H1 (cell line): ENCODE results near the gene IL2. TPM values are rescaled to one million over a fixed set of nuclear protein-coding genes. Genes with fewer than 3 reads are reported as not detected.

Source experiments
- CTCF ChIA-PET: fragments of 300-600 bp; sonication (Branson Sonifier 250); formaldehyde crosslinking; loops from one replicate; lab custom pipeline; 2021; ENCODE audit not compliant: partially characterized antibody; lab: Charles Lee
- POLR2A ChIA-PET: fragments of 300-600 bp; sonication (Branson Sonifier 250); formaldehyde crosslinking; loops from one replicate; lab custom pipeline; 2021; ENCODE audit warnings: inconsistent platforms; ENCODE audit not compliant: partially characterized antibody; lab: Charles Lee
- DNase-seq, 2 experiments: peaks; one replicate each; pipeline versions ENCODE4 v3.0.0 to v3.0.0-alpha.2; 2010 to 2022; ENCODE audit warnings: low spot score in 2 of 2, low read depth in 1 of 2, mixed read lengths in 1 of 2
- FAIRE-seq: peaks from 2 replicates; lab custom pipeline; 2011; peaks lifted over from hg19 to GRCh38; lab: Jason Lieb, UNC
- H2AFZ ChIP-seq: 2 replicates; pipeline ENCODE4 v1.8.1; 2012; ENCODE audit warnings: low read length, inconsistent platforms
- H2AK5ac ChIP-seq: 2 replicates; pipeline ENCODE4 v1.6.1; 2013; ENCODE audit warnings: low read depth, low read length
- H2BK120ac ChIP-seq: replicated peaks from 2 replicates; pipeline ENCODE3; 2013; ENCODE audit warnings: low read depth, low read length, inconsistent platforms
- H2BK12ac ChIP-seq: 2 replicates; pipeline ENCODE4 v1.6.1; 2013; ENCODE audit warnings: low read depth, low read length
- H2BK15ac ChIP-seq: 2 replicates; pipeline ENCODE4 v1.6.1; 2013; ENCODE audit warnings: low read length
- H2BK20ac ChIP-seq: 2 replicates; pipeline ENCODE4 v1.6.1; 2013; ENCODE audit warnings: low read length
- H2BK5ac ChIP-seq: 2 replicates; pipeline ENCODE4 v1.6.1; 2013; ENCODE audit warnings: low read depth, low read length
- H3K14ac ChIP-seq: 2 replicates; pipeline ENCODE4 v1.6.1; 2013; ENCODE audit warnings: inconsistent platforms; ENCODE audit not compliant: insufficient read length
- H3K18ac ChIP-seq: 2 replicates; pipeline ENCODE4 v1.6.1; 2013; ENCODE audit warnings: low read length; ENCODE audit errors: extremely low read depth
- H3K23ac ChIP-seq: 2 replicates; pipeline ENCODE4 v1.6.1; 2013; ENCODE audit warnings: inconsistent platforms; ENCODE audit not compliant: insufficient read length
- H3K23me2 ChIP-seq: 2 replicates; pipeline ENCODE4 v1.6.1; 2013; ENCODE audit warnings: low read depth, low read length
- H3K27ac ChIP-seq: 2 replicates; pipeline ENCODE4 v1.6.1; 2011; ENCODE audit warnings: low read depth, low read length, inconsistent platforms
- H3K27me3 ChIP-seq, 4 experiments: replicated peaks in 1 of 4; 1 replicate in 1 of 4; 2 replicates in 3 of 4; pipeline versions ENCODE4 v1.6.1 to v1.8.1; 2011 to 2013; ENCODE audit warnings: low read length in 3 of 4, mild to moderate bottlenecking in 3 of 4, inconsistent platforms in 2 of 4, mixed read lengths in 2 of 4, moderate library complexity in 1 of 4; ENCODE audit not compliant: control insufficient read depth in 3 of 4, insufficient read depth in 3 of 4; ENCODE audit errors: extremely low read depth in 1 of 4
- H3K36me3 ChIP-seq, 4 experiments: 2 replicates each; pipeline versions ENCODE4 v1.6.1 to v1.8.1; 2011 to 2013; ENCODE audit warnings: mild to moderate bottlenecking in 4 of 4, low read length in 3 of 4, moderate library complexity in 2 of 4, control low read depth in 1 of 4, inconsistent platforms in 1 of 4; ENCODE audit not compliant: insufficient read depth in 4 of 4, control insufficient read depth in 2 of 4
- H3K4ac ChIP-seq: replicated peaks from 2 replicates; pipeline ENCODE3; 2013; ENCODE audit warnings: low read length, low read depth, mixed read lengths, inconsistent platforms; ENCODE audit not compliant: insufficient read length
- H3K4me1 ChIP-seq, 4 experiments: replicated peaks in 1 of 4; 1 replicate in 1 of 4; 2 replicates in 3 of 4; pipeline versions ENCODE4 v1.6.1 to v1.8.1; 2011 to 2013; ENCODE audit warnings: low read length in 3 of 4, inconsistent platforms in 2 of 4, mixed read lengths in 1 of 4; ENCODE audit not compliant: insufficient read depth in 4 of 4, control insufficient read depth in 3 of 4
- H3K4me2 ChIP-seq, 2 experiments: 2 replicates each; pipeline versions ENCODE4 v1.6.1 to v1.8.1; 2011 to 2013; ENCODE audit warnings: low read depth in 2 of 2, low read length in 2 of 2, control low read depth in 1 of 2, inconsistent platforms in 1 of 2, mild to moderate bottlenecking in 1 of 2; ENCODE audit not compliant: insufficient read depth in 1 of 2
- H3K4me3 ChIP-seq, 4 experiments: fragments of 200-600, 300-600 bp in 1 of 4; sonication (generic), shearing (Covaris generic), sonication (Bioruptor Twin) in 1 of 4; 2 replicates each; pipeline versions ENCODE4 v1.5.1 to v1.8.1; 2011 to 2016; ENCODE audit warnings: low read length in 4 of 4, low read depth in 3 of 4, control low read depth in 2 of 4, inconsistent platforms in 2 of 4, mild to moderate bottlenecking in 2 of 4, mixed read lengths in 1 of 4, moderate library complexity in 1 of 4; ENCODE audit not compliant: insufficient read depth in 2 of 4; ENCODE audit errors: extremely low read depth in 1 of 4
- H3K56ac ChIP-seq: replicated peaks from 2 replicates; pipeline ENCODE3; 2013; ENCODE audit warnings: low read depth, mild to moderate bottlenecking, mixed read lengths, low read length, inconsistent platforms; ENCODE audit not compliant: insufficient read length
- H3K79me1 ChIP-seq: 2 replicates; pipeline ENCODE4 v1.6.1; 2013; ENCODE audit warnings: low read depth, low read length, control low read depth
- H3K79me2 ChIP-seq, 2 experiments: 2 replicates each; pipeline versions ENCODE4 v1.6.1 to v1.8.1; 2012 to 2013; ENCODE audit warnings: low read length in 2 of 2, mild to moderate bottlenecking in 2 of 2, inconsistent platforms in 1 of 2; ENCODE audit not compliant: insufficient read depth in 2 of 2, control insufficient read depth in 1 of 2
- H3K9ac ChIP-seq, 4 experiments: replicated peaks in 1 of 4; 1 replicate in 1 of 4; 2 replicates in 3 of 4; pipeline versions ENCODE4 v1.6.1 to v1.8.1; 2011 to 2013; ENCODE audit warnings: low read depth in 3 of 4, low read length in 3 of 4, control low read depth in 2 of 4, mild to moderate bottlenecking in 2 of 4, moderate library complexity in 2 of 4, inconsistent platforms in 1 of 4; ENCODE audit errors: extremely low read depth in 1 of 4
- H3K9me3 ChIP-seq, 2 experiments: 2 replicates each; pipeline versions ENCODE4 v1.6.1 to v1.8.1; 2012 to 2013; ENCODE audit warnings: mild to moderate bottlenecking in 2 of 2, moderate library complexity in 2 of 2, control low read depth in 1 of 2, inconsistent platforms in 1 of 2, low read depth in 1 of 2, low read length in 1 of 2, mixed read lengths in 1 of 2; ENCODE audit not compliant: insufficient read depth in 2 of 2
- H4K20me1 ChIP-seq, 2 experiments: replicated peaks in 1 of 2; 2 replicates each; pipeline versions ENCODE3 to v1.8.1; 2011 to 2013; ENCODE audit warnings: inconsistent platforms in 2 of 2, low read length in 2 of 2, mild to moderate bottlenecking in 1 of 2; ENCODE audit not compliant: insufficient read depth in 2 of 2, control insufficient read depth in 1 of 2
- H4K5ac ChIP-seq: 2 replicates; pipeline ENCODE4 v1.6.1; 2013; ENCODE audit warnings: low read length, low read depth, mixed read lengths, inconsistent platforms; ENCODE audit not compliant: insufficient read length
- H4K8ac ChIP-seq: 2 replicates; pipeline ENCODE4 v1.8.0; 2013; ENCODE audit warnings: mild to moderate bottlenecking, moderate library complexity, low read length, inconsistent platforms; ENCODE audit not compliant: insufficient read depth; ENCODE audit errors: extremely low read depth
- H4K91ac ChIP-seq: replicated peaks from 2 replicates; pipeline ENCODE3; 2013; ENCODE audit warnings: low read length, mixed read lengths, inconsistent platforms; ENCODE audit not compliant: insufficient read length
- CTBP2 ChIP-seq: IDR thresholded peaks from 2 replicates; pipeline ENCODE4 v1.7.0; 2011; ENCODE audit warnings: borderline replicate concordance, mild to moderate bottlenecking, moderate library complexity, mixed read lengths, low read length; ENCODE audit not compliant: insufficient read depth, insufficient read length
- KDM5A ChIP-seq: fragments of 200-600 bp; IDR thresholded peaks from 2 replicates; pipeline ENCODE4 v1.7.1; 2012; ENCODE audit warnings: mild to moderate bottlenecking, low read length, inconsistent platforms, mixed read lengths
- SIN3A ChIP-seq, 2 experiments: IDR thresholded peaks in 1 of 2; conservative IDR thresholded peaks in 1 of 2; 2 replicates each; pipeline ENCODE4 v1.6.1; 2011 to 2012; ENCODE audit warnings: low read length in 2 of 2, improper control_type of control experiment in 1 of 2, low read depth in 1 of 2, mild to moderate bottlenecking in 1 of 2
- SP2 ChIP-seq: IDR thresholded peaks from 2 replicates; pipeline ENCODE4 v1.6.1; 2012; ENCODE audit warnings: mild to moderate bottlenecking, low read length, inconsistent platforms
- SUZ12 ChIP-seq: fragments of 200-600 bp; sonication (generic); IDR thresholded peaks from 2 replicates; pipeline ENCODE4 v1.6.1; 2012; ENCODE audit warnings: mild to moderate bottlenecking, inconsistent platforms, low read length, moderate library complexity, mixed read lengths
- ZNF274 ChIP-seq: IDR thresholded peaks from 2 replicates; pipeline ENCODE4 v1.7.0; 2012; ENCODE audit warnings: low read length, borderline replicate concordance; ENCODE audit errors: extremely low read depth
- WGBS, 2 experiments: shearing (Covaris generic) in 1 of 2; methylation state at CpG; one replicate each; pipeline versions ENCODE4 v1.1.6 to v1.1.7; 2013 to 2015; ENCODE audit warnings: low lambda C conversion rate in 2 of 2, mixed read lengths in 2 of 2, inconsistent platforms in 1 of 2, low coverage in 1 of 2, missing lambda C conversion rate in 1 of 2; ENCODE audit not compliant: insufficient replicate concordance in 2 of 2, insufficient coverage in 1 of 2, insufficient read length in 1 of 2; ENCODE audit errors: extremely low coverage in 1 of 2, missing lambda C conversion rate in 1 of 2; 5-methylcytosine and 5-hydroxymethylcytosine counted together
- polyA plus RNA-seq, 7 experiments: library from polyadenylated mRNA; depleted of rRNA in 3 of 7; stranded (reverse) in 5 of 7; unstranded in 2 of 7; fragments of >200 nt in 5 of 7; fragments of 200-250 nt in 2 of 7; gene quantifications; 1 replicate in 5 of 7; 2 replicates in 1 of 7; 4 replicates in 1 of 7; pipeline versions ENCODE4 v1.2.1 to v1.2.3, GENCODE V29; 2011 to 2013; ENCODE audit warnings: missing spikeins in 2 of 7, mixed read lengths in 2 of 7
- total RNA-seq: library from RNA; stranded (reverse); fragmentation: NEBNext Ultra II Directional; extraction: Animal tissue kit (Norgen Biotek cat#: 25700); gene quantifications from 2 replicates; pipeline ENCODE4 v1.2.1, GENCODE V29; 2021
- TF ChIP-seq, protein P1 (sequence below): IDR thresholded peaks from 2 replicates; pipeline ENCODE4 v1.6.1; 2011; ENCODE audit warnings: low read length, improper control_type of control experiment

IL2 gene
- total and polyA plus RNA-seq, 2 of the 8 experiments (the other 6 are each of a cell fraction or from before 2014, with no cell fraction given): not detected

DNA sequence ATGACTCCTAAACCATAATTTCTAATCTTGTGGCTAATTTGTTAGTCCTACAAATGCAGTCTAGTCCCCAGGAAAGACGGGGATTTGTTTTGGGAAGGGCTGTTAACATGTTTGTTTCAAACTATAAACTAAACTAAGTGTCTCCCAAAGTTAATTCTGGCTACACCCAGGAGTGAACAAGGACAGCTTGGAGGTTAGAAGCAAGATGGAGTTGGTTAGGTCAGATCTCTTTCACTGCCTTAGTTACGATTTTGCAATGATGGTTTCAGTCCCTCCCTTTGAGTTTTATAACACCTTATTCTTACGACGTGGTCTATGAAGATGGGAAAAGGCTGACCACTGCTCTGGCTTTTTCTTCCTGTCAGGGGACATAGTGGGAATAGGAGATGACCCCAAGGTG is 27.0 kb upstream of the IL2 start:
- Histone ChIP-seq H3K14ac (no peak overlapping the region), H3K79me2 (no peaks in the 10 kb centered on the region), H2AFZ (no peak overlapping the region), H3K4me3 (no peak overlapping the region), H3K56ac (no peak overlapping the region), H2BK20ac (no peak overlapping the region), H3K23me2 (no peaks in the 10 kb centered on the region), H3K9ac (no peak overlapping the region), H3K4me2 (no peak overlapping the region), H2BK120ac (no peak overlapping the region), H3K4me1 (no peaks in the 10 kb centered on the region), H2BK5ac (no peak overlapping the region), H4K91ac (no peak overlapping the region), H3K79me1 (no peaks in the 10 kb centered on the region), H3K9me3 (no peaks in the 10 kb centered on the region), H2BK12ac (no peak overlapping the region), H4K8ac (no peak overlapping the region), H3K27me3 (no peaks in the 10 kb centered on the region), H3K4ac (no peak overlapping the region), H4K20me1 (no peaks in the 10 kb centered on the region), H3K36me3 (no peaks in the 10 kb centered on the region), H3K27ac (no peak overlapping the region), H2AK5ac (no peak overlapping the region), H3K18ac (no peak overlapping the region), H2BK15ac (no peak overlapping the region), H3K23ac (no peak overlapping the region), H4K5ac (no peak overlapping the region)
- no peak for DNase-seq
- TF ChIP-seq SIN3A (conservative IDR thresholded peaks at IDR 0.05 in 1 of 2, IDR thresholded peaks at IDR 0.05 in 1 of 2; ENCODE audit: low read depth in 1 of 2, low read length in 2 of 2): no peak
- TF ChIP-seq SP2: no peak
- no peak for TF ChIP-seq ZNF274
- no peak for TF ChIP-seq CTBP2
- TF ChIP-seq, protein P1, sequence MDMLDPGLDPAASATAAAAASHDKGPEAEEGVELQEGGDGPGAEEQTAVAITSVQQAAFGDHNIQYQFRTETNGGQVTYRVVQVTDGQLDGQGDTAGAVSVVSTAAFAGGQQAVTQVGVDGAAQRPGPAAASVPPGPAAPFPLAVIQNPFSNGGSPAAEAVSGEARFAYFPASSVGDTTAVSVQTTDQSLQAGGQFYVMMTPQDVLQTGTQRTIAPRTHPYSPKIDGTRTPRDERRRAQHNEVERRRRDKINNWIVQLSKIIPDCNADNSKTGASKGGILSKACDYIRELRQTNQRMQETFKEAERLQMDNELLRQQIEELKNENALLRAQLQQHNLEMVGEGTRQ: no peak
- no peak for TF ChIP-seq KDM5A
- TF ChIP-seq SUZ12: no peak
- 65% methylated on average over 4 of the region's 4 CpGs; no CpG with 5 or more reads in 1 of the 2 experiments for WGBS, 2 experiments
- ChIA-PET POLR2A (no interaction called here), CTCF (interaction anchor here (0.9 to 1.3 kb wide), 3 partner anchors 34 to 534 kb away, joined by 3 to 4 read pairs (median 3); no protein-coding TSS in a partner anchor)
- no peak for FAIRE-seq
